HFF-Myc (cell line): ENCODE measurements around the gene NME4.
A peak's percentile ranks its signal among the peaks of the same experiment; 100 is the strongest.

Experiments
- DNase-seq: peaks from one replicate; pipeline ENCODE4 v3.0.0-alpha.2; 2011; ENCODE audit warnings: low read depth; ENCODE audit errors: extremely low read depth
- H3K4me3 ChIP-seq: replicated peaks from 2 replicates; pipeline ENCODE4 v1.5.1; 2011; ENCODE audit warnings: low read depth, mild to moderate bottlenecking, control low read depth, low read length
- TF ChIP-seq, protein P1 (sequence below): IDR thresholded peaks from 2 replicates; pipeline ENCODE4 v1.5.1; 2012; ENCODE audit warnings: mild to moderate bottlenecking, low read depth, low read length, control low read depth; ENCODE audit errors: missing control alignments

The NME4 gene

GRCh38 chr16:396605-397004 lies 394 bp upstream of the NME4 start:
- DNase-seq, result no peak
- peak overlapping the region; percentile 48 for H3K4me3 ChIP-seq
- TF ChIP-seq, protein P1, sequence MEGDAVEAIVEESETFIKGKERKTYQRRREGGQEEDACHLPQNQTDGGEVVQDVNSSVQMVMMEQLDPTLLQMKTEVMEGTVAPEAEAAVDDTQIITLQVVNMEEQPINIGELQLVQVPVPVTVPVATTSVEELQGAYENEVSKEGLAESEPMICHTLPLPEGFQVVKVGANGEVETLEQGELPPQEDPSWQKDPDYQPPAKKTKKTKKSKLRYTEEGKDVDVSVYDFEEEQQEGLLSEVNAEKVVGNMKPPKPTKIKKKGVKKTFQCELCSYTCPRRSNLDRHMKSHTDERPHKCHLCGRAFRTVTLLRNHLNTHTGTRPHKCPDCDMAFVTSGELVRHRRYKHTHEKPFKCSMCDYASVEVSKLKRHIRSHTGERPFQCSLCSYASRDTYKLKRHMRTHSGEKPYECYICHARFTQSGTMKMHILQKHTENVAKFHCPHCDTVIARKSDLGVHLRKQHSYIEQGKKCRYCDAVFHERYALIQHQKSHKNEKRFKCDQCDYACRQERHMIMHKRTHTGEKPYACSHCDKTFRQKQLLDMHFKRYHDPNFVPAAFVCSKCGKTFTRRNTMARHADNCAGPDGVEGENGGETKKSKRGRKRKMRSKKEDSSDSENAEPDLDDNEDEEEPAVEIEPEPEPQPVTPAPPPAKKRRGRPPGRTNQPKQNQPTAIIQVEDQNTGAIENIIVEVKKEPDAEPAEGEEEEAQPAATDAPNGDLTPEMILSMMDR, result no peak

DNA sequence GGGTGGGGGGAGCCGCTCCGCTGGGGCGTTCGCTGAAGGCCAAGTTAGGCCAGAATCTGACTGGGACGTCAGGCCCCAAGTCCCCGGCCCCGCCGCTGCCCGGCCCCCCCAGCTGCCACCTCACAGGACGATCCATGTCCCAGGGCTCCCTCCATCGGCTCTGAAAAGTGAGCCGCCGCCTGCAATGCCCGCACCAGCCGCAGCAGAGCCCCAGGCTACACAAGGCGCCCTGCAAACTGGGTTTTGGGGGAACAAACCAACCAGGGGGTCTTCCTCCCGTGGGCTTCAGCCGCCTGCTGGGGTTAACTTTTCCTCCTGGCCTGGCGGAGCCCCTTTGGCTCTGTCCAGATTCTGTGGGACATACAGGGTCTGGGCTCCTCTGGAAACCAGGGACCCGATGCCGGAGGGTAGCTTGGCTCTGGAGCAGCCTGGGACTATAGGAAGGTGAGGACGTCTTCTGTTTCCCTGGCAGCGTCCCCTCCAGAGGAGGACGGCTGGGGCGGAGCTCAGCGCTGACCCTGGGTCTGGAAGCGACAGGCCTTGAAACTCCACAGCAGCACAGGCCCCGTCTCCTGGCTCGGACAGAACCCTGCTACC lies 835 bp downstream of the NME4 start:
- TF ChIP-seq, protein P1, result no peak
- H3K4me3 ChIP-seq, result peak overlapping the region; percentile 48
- peak; percentile 17 for DNase-seq

DNA sequence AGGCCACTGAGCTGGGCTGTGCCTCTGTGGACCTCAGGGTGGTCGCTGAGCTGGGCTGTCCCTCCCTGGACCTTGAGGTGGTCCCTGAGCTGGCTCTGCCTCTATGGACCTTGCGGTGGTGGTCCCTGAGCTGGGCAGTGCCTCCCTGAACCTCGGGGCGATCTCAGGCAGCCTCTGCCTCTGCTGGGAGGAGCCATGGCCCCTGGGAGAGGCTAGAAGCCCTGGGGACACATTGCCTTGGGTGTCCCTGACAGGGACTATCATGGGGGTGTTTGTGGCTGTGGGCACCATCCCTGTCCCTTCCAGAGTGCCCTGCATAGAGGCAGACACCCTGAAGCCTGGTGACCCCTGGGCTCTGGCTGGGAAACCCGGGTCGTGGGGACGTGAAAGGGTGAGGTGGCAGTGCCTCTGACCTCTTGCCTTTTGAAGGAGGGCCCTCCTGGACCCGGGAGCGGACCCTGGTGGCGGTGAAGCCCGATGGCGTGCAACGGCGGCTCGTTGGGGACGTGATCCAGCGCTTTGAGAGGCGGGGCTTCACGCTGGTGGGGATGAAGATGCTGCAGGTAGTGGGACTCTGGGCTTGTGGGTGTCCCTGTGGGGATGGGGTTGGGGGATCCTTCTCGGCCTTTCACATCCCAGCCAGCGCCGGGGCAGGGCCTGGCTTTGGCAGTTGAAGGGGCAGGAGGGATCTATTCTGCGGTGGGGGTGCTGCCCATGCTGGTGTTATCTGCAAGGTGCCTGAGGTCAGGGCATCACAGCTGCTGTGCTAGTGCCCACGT lies 1.8 kb downstream of the NME4 start:
- DNase-seq, result no peak
- H3K4me3 ChIP-seq, result peak overlapping the region; percentile 48
- TF ChIP-seq, protein P1, result no peak

DNA sequence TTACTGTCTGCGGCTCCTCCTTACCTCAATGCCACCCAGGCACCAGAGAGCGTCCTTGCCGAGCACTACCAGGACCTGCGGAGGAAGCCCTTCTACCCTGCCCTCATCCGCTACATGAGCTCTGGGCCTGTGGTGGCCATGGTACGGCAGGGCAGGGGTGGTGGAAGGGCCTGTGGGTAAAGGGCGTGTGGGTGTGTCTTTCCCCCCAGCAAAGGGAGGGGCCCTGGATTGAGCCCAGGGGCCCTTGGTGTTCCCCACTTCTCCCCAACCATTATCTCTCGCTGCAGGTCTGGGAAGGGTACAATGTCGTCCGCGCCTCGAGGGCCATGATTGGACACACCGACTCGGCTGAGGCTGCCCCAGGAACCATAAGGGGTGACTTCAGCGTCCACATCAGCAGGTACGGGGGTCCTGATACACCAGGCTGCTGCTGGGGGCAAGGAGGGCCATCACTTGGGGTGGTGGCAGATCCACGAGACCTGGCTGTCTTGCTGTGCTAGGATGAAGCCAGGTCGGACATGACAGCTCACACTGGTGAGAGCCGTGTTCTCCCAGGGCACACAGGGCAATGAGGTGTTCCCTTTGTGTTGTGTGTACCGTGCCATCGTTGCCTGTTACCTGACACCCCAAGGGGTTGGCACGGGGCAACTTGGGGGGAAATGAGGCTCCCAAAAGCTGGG lies 2.5 kb downstream of the NME4 start:
- no peak for DNase-seq
- no peak overlapping the region; the same call in 1 of the 2 replicates for H3K4me3 ChIP-seq
- TF ChIP-seq, protein P1, result no peak

GRCh38 chr16:400061-400591 lies 3.1 kb downstream of the NME4 start:
- TF ChIP-seq, protein P1, result no peak
- H3K4me3 ChIP-seq, result peak overlapping the region; percentile 62
- no peak for DNase-seq

DNA sequence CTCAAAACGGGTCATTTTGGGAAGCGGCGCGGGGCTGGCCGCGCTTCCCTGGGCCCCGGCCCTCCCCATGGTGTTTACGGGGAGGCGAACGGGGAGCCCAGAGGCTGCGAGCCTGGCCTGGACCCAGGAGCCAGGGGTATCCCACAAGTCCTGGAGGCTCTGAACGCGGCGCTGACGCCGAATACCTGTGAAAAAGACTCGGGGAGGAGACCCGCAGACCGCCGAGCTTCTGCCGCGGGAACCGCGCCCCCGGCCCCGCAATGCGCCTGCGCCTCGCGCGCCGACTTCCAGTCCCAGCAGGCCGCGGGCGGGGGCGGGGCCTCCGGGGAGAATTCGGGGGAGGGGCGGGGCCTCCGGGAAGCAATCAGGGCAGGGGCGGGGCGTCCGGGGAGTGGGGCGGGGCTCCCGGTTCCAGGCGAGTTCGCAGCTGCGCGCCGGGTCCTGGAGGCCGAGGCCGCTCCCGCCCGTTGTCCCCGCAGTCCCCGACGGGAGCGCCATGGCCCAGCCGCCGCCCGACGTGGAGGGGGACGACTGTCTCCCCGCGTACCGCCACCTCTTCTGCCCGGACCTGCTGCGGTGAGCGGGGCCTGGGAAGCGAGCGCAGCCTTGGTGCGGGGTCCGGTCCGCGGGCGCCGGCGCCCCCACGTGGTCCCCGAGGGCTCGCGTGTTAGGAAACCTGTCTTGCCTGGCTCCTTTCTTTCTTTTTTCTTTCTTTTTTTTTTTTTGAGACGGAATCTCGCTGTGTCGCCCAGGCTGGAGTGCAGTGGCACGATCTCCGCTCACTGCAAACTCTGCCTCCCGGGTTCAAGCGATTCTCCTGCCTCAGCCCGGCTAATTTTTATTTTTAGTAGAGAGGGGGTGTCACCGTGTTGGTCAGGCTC lies 4.7 kb downstream of the NME4 start, which contains the start of gene DECR2:
Gene DECR2, plus strand, starts transcription at position 418 of the 881 bp plus-strand sequence. Its CDS starts 79 bp downstream, at position 497.
- peak within 1 kb of the TSS; percentile 62 for H3K4me3 ChIP-seq
- TF ChIP-seq, protein P1, result peak; percentile 25
- DNase-seq, result peak; percentile 46
